ENCODE measurements around the gene ATMIN. TPM values are rescaled to one million over a fixed set of nuclear protein-coding genes. Genes with fewer than 3 reads are reported as not detected.

Gene ATMIN
- total RNA-seq, 2 donors from 2014 or later = 24.8 to 27.3 TPM

- intact Hi-C loops (cut with DNase I) = no loop called here
- DNase-seq (ENCODE audit: low spot score) = no peak
Observed at GRCh38 chr16:81060576-81061306, 25.1 kb downstream of the ATMIN start.

- intact Hi-C loops (cut with DNase I) = no loop called here
Observed at GRCh38 chr16:81061307-81061640, 25.6 kb downstream of the ATMIN start.

GRCh38 chr16:81061871-81062608 is 26.4 kb downstream of the ATMIN start:
- intact Hi-C loops (cut with DNase I) = no loop called here
- no peak for DNase-seq (ENCODE audit: low spot score)

More at GRCh38 chr16:81061307-81061640, 25.6 kb downstream of the ATMIN start:
- no peak for DNase-seq (ENCODE audit: low spot score)

- intact Hi-C loops (cut with DNase I) = no loop called here
- no peak for DNase-seq (ENCODE audit: low spot score)
Observed at GRCh38 chr16:81066681-81067080, 31.0 kb downstream of the ATMIN start.

DNA sequence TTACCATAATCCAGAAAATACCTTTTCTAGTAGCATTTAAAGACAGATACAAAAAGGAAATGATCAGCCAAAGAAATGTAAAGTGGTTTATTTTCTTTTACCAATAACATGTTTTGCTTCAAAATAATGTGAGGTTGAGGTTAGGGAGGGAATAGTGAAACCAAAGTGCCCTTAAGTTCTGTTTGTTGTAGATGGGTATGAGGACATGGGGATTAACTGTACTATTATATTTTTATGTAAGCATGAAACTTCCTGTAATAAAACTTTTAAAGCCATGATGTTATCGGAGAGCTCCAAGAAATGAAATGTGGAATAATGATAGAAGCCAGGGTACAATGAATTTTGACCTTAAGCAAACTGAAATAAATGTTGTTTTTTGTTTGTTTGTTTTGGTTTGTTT is 31.5 kb downstream of the ATMIN start:
- intact Hi-C loops (cut with DNase I) = no loop called here
- no peak for DNase-seq (ENCODE audit: low spot score)

GRCh38 chr16:81069063-81069462 is 33.4 kb downstream of the ATMIN start:
- DNase-seq (ENCODE audit: low spot score) = no peak
- intact Hi-C loops (cut with DNase I) = loop anchor here in 1 of 2 donors (1.0 kb wide), 1 partner anchor 46 kb away; no protein-coding TSS in a partner anchor

GRCh38 chr16:81070979-81071378 is 35.3 kb downstream of the ATMIN start:
- no peak for DNase-seq (ENCODE audit: low spot score)
- intact Hi-C loops (cut with DNase I) = loop anchor here in 1 of 2 donors (10.0 kb wide), 1 partner anchor 66 kb away; the partner anchor contains the start of genes CENPN and CMC2

DNA sequence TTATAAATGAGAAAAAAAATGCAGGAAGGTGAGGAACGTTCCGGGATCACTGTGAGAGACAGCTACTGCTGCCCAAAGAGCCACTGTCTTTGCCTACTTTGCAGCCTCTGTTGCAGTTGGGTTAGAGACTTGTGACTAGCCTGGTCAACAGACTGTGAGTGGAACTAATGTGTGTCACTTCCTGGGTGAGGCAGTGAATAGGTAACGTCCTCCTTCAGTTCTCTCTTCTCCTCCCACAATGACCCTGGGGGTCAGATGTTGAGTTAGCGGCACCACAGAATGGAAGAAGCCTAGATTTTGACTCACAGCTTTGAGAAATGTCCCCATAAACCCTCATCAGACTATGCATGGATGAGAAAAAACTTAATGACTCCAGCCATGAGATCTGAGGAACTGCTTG is 36.2 kb downstream of the ATMIN start:
- no peak for DNase-seq (ENCODE audit: low spot score)
- intact Hi-C loops (cut with DNase I) = loop anchor here in 1 of 2 donors (10.0 kb wide), 1 partner anchor 67 kb away; the partner anchor contains the start of genes CENPN and CMC2

- intact Hi-C loops (cut with DNase I) = loop anchor here in 1 of 2 donors (10.0 kb wide), 1 partner anchor 69 kb away; the partner anchor contains the start of genes CENPN and CMC2
- no peak for DNase-seq (ENCODE audit: low spot score)
Observed at GRCh38 chr16:81073560-81074330, 38.1 kb downstream of the ATMIN start.

- intact Hi-C loops (cut with DNase I) = loop anchor here in 1 of 2 donors (10.0 kb wide), 1 partner anchor 72 kb away; the partner anchor contains the start of genes CENPN and CMC2
- peak; percentile 94 for DNase-seq (ENCODE audit: low spot score)
Observed at GRCh38 chr16:81076566-81077075, 41.0 kb downstream of the ATMIN start.

DNA sequence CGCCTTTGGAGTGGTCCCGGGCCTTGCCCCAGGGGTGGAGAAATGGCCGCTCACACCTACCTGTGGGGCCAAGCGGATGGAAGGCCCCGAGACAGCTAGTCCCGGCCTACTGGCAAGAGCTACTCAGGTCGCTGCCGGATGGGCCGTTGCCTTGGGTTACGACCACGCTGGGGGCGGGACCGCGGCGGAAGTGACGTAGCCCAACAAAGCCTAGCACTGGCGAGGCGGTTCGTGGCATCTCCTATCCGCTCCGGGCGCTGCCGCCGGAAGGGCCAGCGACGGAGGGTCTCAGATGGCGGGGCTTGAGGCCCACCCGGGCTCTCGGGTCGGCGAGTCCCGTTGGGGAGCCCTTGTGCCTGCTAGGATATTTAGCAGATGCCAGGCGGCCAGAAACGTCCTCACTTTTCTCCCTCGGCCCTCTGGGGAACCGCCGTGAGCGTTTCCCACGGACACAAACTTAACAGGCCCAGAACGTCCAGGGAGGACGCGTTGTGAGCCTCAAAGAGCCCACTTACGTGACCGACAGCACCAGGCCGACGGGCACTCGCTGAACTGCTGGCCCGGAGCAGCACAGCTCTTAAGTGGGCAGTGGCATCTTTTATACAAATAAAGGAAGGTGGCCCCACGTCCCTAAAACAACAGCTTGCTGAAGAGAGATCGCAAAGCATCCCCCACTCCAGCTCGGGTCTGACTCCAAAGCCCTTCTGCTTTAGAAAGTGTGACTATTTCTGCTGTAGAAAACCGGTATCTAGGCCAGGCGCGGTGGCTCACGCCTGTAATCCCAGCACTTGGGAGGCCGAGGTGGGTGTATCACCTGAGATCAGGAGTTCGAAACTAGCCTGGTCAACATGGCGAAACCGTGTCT is 41.7 kb downstream of the ATMIN start, which contains the start of gene C16orf46:
TSS of gene C16orf46 (minus strand) at position 163 of the 865 bp plus-strand sequence. CDS start 13,283 bp downstream, outside the sequence.
- DNase-seq (ENCODE audit: low spot score) = peak; percentile 99
- intact Hi-C loops (cut with DNase I) = loop anchor here in 1 of 2 donors (10.0 kb wide), 1 partner anchor 73 kb away; the partner anchor contains the start of genes CENPN and CMC2

DNA sequence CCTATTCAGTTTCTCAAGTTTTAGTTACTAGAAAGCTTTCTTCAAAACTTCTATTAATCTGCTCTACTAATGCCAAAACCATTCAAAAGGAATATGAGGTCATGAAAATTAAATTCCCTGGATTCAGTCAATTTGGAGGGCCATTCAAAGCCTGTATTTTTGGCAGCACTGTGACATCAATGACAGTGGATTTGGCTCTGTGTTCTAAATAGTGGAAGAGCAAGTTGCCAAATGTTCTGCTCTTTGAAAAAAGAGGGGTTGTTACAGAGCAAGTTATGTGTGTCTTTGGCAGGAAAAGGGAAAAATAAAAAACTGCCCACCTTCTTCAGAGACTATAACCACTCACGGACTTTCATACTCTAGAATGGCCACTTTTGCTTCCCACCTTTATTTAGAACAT is 44.6 kb downstream of the ATMIN start:
- intact Hi-C loops (cut with DNase I) = no loop called here
- DNase-seq (ENCODE audit: low spot score) = no peak

GRCh38 chr16:81081014-81081413 is 45.4 kb downstream of the ATMIN start:
- intact Hi-C loops (cut with DNase I) = no loop called here
- DNase-seq (ENCODE audit: low spot score) = no peak

GRCh38 chr16:81088836-81089235 is 53.2 kb downstream of the ATMIN start:
- intact Hi-C loops (cut with DNase I) = no loop called here
- no peak for DNase-seq (ENCODE audit: low spot score)

- intact Hi-C loops (cut with DNase I) = loop anchor here in 1 of 2 donors (10.0 kb wide), 1 partner anchor 60 kb away; the partner anchor contains the start of gene ATMIN
Observed at GRCh38 chr16:81094771-81095251, 59.2 kb downstream of the ATMIN start.

GRCh38 chr16:81095653-81095952 is 60.0 kb downstream of the ATMIN start:
- intact Hi-C loops (cut with DNase I) = loop anchor here in 1 of 2 donors (10.0 kb wide), 1 partner anchor 61 kb away; the partner anchor contains the start of gene ATMIN
- DNase-seq (ENCODE audit: low spot score) = no peak

More at GRCh38 chr16:81094771-81095251, 59.2 kb downstream of the ATMIN start:
- peak; percentile 34 for DNase-seq (ENCODE audit: low spot score)

DNA sequence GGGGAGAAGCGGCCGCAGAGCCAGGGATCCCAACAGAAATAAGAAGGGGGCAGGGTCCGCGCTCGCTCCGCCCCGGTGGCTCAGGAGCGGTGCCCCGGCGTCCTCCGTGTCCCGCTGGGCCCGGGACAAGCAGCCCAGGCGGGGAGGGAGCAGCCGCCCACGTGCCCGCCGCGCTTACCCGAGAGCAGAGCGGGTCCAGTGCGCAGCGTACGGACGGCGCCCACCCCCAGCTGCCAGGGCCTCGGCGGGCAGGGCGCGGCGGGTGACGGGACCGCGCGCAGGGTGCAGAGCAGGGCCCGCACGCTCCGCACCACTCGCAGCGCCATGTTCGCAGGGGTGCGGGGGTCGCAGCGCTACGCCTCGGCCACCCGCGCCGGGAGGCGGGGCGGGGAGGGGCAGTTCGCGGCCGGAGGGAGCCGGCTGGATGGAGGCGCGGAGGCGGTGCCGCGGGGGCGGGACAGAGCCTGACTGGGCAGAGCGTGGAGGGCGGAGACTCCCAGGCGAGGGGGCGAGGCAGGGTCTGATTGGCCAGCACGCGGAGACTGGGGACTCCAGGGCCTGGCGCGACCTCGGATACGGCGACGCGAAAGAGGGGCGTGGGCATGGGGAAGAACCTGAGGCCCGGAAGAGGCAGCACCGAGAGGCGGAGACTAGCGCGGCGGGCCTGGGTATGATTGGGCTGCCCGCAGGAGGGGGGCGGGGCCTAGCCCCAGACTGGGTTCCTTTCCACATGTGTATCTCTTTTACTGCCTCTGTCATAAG is 60.5 kb downstream of the ATMIN start, which contains the start of gene GCSH:
TSS of gene GCSH (minus strand) at position 443 of the 762 bp plus-strand sequence. CDS start at position 326, 117 bp downstream.
- peak; percentile 100 for DNase-seq (ENCODE audit: low spot score)
- intact Hi-C loops (cut with DNase I) = loop anchor here in 1 of 2 donors (10.0 kb wide), 1 partner anchor 61 kb away; the partner anchor contains the start of gene ATMIN

Data from posterior vena cava (tissue), 2 donors.